GM10248 (cell line): ENCODE results near the gene SLC38A2.

Source experiments
- CTCF ChIA-PET: fragments of 300-600 bp; sonication (Branson Sonifier 250); formaldehyde crosslinking; extraction: SDS; loops from one replicate; lab custom pipeline; 2021; ENCODE audit warnings: antibody characterized with exemption; lab: Yijun Ruan, JAX
- POLR2A ChIA-PET: fragments of 350-650 bp; sonication (Branson Sonifier 250); formaldehyde crosslinking; extraction: SDS; loops from one replicate; lab custom pipeline; 2020; ENCODE audit warnings: antibody characterized with exemption; lab: Yijun Ruan, JAX
- DNase-seq: peaks from one replicate; pipeline ENCODE4 v3.0.0; 2012; ENCODE audit errors: extremely low spot score
- TF ChIP-seq, protein P1 (sequence below): IDR thresholded peaks from 2 replicates; pipeline ENCODE4 v1.5.1; 2012; ENCODE audit warnings: mild to moderate bottlenecking, low read depth; ENCODE audit errors: extremely low read depth, missing control alignments, control extremely low read depth

SLC38A2 gene

DNA sequence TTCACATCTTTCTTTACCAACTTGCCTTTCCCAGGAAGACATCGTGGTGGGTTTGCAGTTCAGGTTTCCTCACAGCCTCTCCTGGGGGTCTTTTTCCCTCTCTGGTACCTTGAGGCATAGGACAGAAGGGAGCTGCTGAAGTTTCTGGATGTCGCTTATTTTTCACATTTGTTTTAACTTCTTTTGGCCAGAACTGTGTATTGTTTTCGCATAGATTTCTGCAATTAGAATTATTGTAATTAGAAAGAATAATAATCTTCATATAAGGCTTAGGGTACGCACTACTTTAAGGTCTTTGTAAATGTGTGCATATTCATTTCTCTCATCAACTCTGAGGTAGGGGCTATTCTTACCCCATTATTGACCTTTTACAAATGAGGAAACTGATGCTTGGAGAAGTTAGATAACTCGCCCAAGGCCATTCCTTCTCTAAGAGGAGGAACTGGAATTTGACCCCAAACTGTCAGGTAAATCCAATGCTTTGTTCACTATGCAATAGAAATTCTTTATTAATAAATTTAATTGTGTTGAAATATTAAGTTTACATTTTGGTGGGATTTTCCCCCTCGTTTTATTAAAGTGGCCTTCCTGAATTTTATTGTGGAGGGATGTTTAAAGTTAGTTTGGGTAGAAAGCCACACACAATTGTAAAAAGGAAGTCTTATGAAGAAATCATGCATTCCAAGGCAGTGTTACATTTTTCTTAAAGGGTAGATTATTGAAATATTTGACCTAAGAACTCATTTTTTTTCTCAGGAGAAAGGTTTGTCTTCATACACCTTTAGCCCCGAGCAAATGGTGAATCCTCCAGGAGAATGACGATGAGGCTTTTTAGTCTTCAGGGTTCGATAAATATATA, 12.1 kb upstream of the SLC38A2 start:
- CTCF ChIA-PET, result interaction anchor here (1.2 kb wide), 1 partner anchor 9 kb away, joined by 4 read pairs; no protein-coding TSS in a partner anchor
- DNase-seq, result no peak
- TF ChIP-seq, protein P1, sequence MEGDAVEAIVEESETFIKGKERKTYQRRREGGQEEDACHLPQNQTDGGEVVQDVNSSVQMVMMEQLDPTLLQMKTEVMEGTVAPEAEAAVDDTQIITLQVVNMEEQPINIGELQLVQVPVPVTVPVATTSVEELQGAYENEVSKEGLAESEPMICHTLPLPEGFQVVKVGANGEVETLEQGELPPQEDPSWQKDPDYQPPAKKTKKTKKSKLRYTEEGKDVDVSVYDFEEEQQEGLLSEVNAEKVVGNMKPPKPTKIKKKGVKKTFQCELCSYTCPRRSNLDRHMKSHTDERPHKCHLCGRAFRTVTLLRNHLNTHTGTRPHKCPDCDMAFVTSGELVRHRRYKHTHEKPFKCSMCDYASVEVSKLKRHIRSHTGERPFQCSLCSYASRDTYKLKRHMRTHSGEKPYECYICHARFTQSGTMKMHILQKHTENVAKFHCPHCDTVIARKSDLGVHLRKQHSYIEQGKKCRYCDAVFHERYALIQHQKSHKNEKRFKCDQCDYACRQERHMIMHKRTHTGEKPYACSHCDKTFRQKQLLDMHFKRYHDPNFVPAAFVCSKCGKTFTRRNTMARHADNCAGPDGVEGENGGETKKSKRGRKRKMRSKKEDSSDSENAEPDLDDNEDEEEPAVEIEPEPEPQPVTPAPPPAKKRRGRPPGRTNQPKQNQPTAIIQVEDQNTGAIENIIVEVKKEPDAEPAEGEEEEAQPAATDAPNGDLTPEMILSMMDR, result no peak
- POLR2A ChIA-PET, result interaction anchor here (1.2 kb wide), 1 partner anchor 13 kb away, joined by 10 read pairs; the partner anchor contains the start of gene SLC38A2

DNA sequence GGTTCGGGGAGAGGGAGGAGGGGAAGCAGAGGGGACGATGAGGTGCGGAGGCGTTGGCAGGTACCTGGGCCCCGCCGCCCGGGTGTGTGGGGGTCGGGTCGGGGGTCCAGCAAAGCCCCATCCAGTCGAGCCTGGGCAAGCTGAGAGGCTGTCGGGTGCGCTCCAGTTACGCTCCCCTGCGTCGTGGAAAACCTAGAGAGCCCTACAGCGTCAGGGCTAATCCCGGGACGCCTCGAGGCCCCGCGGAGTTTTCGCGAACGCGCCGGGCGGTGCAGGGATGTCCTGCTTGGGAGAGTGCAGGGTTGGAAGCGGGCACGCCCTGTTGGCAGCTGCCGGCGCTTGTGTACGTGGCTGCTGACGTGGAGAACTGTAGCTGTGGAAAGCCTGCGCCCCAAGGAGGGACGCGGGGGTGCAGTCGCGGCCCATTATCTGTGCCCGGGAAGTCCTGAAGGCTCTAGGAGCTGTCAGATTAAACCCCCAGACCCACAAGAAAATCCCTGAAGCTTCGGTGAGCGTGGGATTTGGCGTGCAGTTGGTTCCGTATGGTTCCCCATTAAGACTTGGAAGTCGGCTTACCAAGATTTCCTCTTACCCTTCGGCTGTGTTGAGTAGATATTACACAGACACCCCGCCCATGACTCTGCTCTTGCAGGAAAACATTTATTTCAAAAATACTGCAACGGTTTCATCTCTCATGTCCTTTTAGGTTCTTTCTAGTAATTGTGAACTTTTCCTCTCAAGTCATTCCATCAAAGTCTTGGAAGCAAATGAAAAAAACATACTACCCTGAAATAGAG, 11.3 kb upstream of the SLC38A2 start:
- ChIA-PET POLR2A (interaction anchor here (0.7 to 1.2 kb wide), 2 partner anchors 12 to 115 kb away, joined by 3 to 10 read pairs; partner anchors contain the start of genes SLC38A1 and SLC38A2), CTCF (no interaction called here)
- TF ChIP-seq, protein P1, result peak; percentile 17
- peak; percentile 27 for DNase-seq

DNA sequence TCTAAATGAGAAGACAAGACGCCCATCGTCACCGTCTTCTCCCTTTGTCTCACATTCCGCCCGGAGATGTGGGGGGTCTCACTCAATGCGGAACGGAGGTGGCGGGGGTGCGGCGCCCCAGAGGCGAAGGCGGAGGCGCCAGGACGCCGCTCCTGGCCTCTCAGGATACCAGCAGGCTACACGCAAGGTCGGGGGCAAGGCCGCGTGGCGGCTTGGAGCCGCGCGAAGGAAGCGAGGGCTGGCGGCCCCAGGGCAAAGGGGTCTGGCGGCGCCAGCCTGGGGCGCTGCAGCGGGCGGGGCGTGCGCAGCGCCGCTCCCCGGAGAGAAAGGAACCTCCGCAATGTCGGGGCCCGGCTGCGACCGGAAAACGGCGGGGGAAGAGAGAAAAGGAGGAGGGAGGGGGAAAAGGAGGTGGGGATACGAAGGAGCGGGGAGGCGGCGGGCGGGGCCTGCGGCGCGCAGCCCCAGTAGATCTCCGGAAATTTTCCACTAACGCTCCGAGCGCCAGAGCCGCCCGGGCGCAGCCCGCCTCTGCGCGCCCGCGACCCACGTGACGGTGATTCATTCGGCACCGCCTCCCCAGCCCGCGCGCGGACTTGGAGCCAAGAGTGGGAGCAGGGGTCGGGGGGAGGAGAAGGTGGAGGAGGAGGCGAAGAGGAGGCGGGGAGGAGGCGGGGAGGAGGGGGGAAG, 10.5 kb upstream of the SLC38A2 start:
- peak; percentile 88 for DNase-seq
- ChIA-PET POLR2A (interaction anchor here (0.7 to 1.2 kb wide), 2 partner anchors 11 to 114 kb away, joined by 3 to 10 read pairs; partner anchors contain the start of genes SLC38A1 and SLC38A2), CTCF (no interaction called here)
- TF ChIP-seq, protein P1, result peak; percentile 36

DNA sequence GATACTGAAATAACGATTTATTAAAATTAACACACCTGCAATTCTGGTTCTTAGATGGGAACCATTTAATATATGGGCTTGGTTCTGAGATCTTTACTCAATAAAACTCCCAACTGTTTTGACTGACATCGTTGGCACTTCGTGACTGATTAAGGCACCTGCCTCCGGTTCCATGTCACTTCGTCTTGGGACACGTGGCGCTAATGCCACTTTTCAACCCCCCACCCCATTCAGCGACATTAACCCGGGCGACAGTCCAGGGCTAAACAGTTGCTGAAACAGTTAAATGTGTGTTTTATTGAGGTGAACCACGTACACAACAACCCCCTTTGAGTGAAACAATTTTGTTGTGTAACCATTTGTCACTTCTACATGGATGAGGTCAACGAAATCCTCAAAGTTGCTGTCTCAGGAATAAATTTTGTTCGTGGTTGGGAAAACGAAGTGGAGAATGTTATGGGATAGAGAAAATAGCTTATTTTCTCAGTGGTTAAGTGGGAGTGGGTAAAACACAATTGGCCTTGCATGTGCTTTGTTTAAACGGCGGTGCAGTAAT, 9.9 kb upstream of the SLC38A2 start:
- no peak for DNase-seq
- ChIA-PET POLR2A (no interaction called here), CTCF (no interaction called here)
- TF ChIP-seq, protein P1, result no peak

DNA sequence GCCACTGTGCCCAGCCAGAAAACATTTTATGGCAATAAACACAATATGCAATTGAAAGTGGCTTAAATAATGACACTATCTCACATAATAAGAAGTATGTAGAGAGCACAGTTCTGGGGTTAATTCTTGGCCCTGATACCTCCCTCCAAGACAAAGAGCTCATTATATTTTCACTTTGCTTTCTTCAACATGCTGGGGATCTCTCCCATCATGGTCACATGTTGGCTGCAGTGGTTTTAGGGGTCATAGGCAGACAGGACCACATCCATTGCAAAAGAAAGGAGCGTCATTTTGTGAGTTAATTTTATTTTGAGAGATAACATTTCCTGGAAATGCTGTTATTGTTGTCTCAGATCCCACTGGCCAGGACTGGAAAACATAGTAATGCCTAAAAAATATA, 8.3 kb upstream of the SLC38A2 start:
- TF ChIP-seq, protein P1, result no peak
- DNase-seq, result no peak
- POLR2A ChIA-PET, result no interaction called here
- CTCF ChIA-PET, result no interaction called here
